ENCODE data around the gene DEPP1.

DEPP1 gene

GRCh38 chr10:44930904-44931620, 47.5 kb downstream of the DEPP1 start:
- no peak for DNase-seq

- DNase-seq: no peak
Measured at GRCh38 chr10:44929356-44930255, 49.0 kb downstream of the DEPP1 start.

- no peak for DNase-seq
Measured at GRCh38 chr10:44928462-44928861, 50.1 kb downstream of the DEPP1 start.

- no peak for DNase-seq
Measured at GRCh38 chr10:44927352-44927751, 51.3 kb downstream of the DEPP1 start.

- no peak for DNase-seq
Measured at GRCh38 chr10:44926751-44927351, 51.8 kb downstream of the DEPP1 start.

All from activated naive CD4-positive, alpha-beta T cell treated with anti-CD3 and anti-CD28 coated beads, Interleukin-2, amount 50 U/mL, for 16 hours (primary cell).